ENCODE measurements around the gene RHOBTB1.
A peak's percentile ranks its signal among the peaks of the same experiment; 100 is the strongest.

RHOBTB1 gene

DNA sequence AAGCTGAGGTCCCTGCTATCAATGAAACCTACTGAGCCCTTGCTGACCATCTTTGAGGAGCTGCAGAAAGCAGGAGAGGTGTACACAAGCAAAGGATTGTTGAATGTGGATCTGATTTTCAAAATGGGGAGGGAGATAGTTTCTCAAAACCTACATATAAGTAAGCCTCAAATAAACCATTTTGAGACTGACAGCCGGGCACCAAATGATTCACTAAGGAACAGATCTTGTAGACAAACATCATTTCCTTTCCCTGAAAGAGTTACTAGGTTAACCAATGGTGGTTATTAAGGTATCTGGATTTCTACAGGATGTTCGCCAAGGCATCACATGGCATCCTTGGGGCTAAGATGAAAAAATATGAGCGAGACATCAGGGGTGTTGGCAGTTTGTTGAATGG lies 24.5 kb upstream of the RHOBTB1 start:
- TF ChIP-seq, protein P1, sequence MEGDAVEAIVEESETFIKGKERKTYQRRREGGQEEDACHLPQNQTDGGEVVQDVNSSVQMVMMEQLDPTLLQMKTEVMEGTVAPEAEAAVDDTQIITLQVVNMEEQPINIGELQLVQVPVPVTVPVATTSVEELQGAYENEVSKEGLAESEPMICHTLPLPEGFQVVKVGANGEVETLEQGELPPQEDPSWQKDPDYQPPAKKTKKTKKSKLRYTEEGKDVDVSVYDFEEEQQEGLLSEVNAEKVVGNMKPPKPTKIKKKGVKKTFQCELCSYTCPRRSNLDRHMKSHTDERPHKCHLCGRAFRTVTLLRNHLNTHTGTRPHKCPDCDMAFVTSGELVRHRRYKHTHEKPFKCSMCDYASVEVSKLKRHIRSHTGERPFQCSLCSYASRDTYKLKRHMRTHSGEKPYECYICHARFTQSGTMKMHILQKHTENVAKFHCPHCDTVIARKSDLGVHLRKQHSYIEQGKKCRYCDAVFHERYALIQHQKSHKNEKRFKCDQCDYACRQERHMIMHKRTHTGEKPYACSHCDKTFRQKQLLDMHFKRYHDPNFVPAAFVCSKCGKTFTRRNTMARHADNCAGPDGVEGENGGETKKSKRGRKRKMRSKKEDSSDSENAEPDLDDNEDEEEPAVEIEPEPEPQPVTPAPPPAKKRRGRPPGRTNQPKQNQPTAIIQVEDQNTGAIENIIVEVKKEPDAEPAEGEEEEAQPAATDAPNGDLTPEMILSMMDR (IDR thresholded peaks at IDR 0.05; ENCODE audit: low read depth, low read length), result no peak
- no peak overlapping the region for H3K27ac ChIP-seq
- no peaks in the 10 kb centered on the region for H3K27me3 ChIP-seq (ENCODE audit: insufficient read depth, low read depth, severe bottlenecking)
- no peaks in the 10 kb centered on the region for H3K36me3 ChIP-seq
- no peak for DNase-seq
- H3K4me3 ChIP-seq (ENCODE audit: low read depth, low read length), result no peak overlapping the region
- no peaks in the 10 kb centered on the region for H3K9me3 ChIP-seq (ENCODE audit: severe bottlenecking)

GRCh38 chr10:60967854-60968484 lies 24.0 kb upstream of the RHOBTB1 start:
- Histone ChIP-seq H3K36me3 (no peaks in the 10 kb centered on the region), H3K4me3 (ENCODE audit: low read depth, low read length) (no peak overlapping the region), H3K27me3 (ENCODE audit: insufficient read depth, low read depth, severe bottlenecking) (no peaks in the 10 kb centered on the region), H3K27ac (no peak overlapping the region), H3K9me3 (ENCODE audit: severe bottlenecking) (no peaks in the 10 kb centered on the region)
- DNase-seq, result no peak
- TF ChIP-seq, protein P1 (IDR thresholded peaks at IDR 0.05; ENCODE audit: low read depth, low read length), result no peak

- no peak for DNase-seq
- TF ChIP-seq, protein P1 (IDR thresholded peaks at IDR 0.05; ENCODE audit: low read depth, low read length), result no peak
- H3K27me3 ChIP-seq (ENCODE audit: insufficient read depth, low read depth, severe bottlenecking), result no peaks in the 10 kb centered on the region
Observed at GRCh38 chr10:60967260-60967659, 23.3 kb upstream of the RHOBTB1 start.

GRCh38 chr10:60965696-60966095 lies 21.7 kb upstream of the RHOBTB1 start:
- Histone ChIP-seq H3K27ac (no peak overlapping the region), H3K4me3 (ENCODE audit: low read depth, low read length) (no peak overlapping the region), H3K9me3 (ENCODE audit: severe bottlenecking) (no peaks in the 10 kb centered on the region), H3K27me3 (ENCODE audit: insufficient read depth, low read depth, severe bottlenecking) (no peaks in the 10 kb centered on the region), H3K36me3 (no peaks in the 10 kb centered on the region)
- TF ChIP-seq, protein P1 (IDR thresholded peaks at IDR 0.05; ENCODE audit: low read depth, low read length), result no peak
- DNase-seq, result no peak

More at GRCh38 chr10:60967260-60967659, 23.3 kb upstream of the RHOBTB1 start:
- no peaks in the 10 kb centered on the region for H3K9me3 ChIP-seq (ENCODE audit: severe bottlenecking)
- no peak overlapping the region for H3K27ac ChIP-seq
- no peak overlapping the region for H3K4me3 ChIP-seq (ENCODE audit: low read depth, low read length)
- H3K36me3 ChIP-seq, result no peaks in the 10 kb centered on the region

- Histone ChIP-seq H3K27ac (no peak overlapping the region), H3K4me3 (ENCODE audit: low read depth, low read length) (no peak overlapping the region), H3K9me3 (ENCODE audit: severe bottlenecking) (no peaks in the 10 kb centered on the region), H3K27me3 (ENCODE audit: insufficient read depth, low read depth, severe bottlenecking) (no peaks in the 10 kb centered on the region), H3K36me3 (no peaks in the 10 kb centered on the region)
- peak; percentile 74 for DNase-seq
- TF ChIP-seq, protein P1 (IDR thresholded peaks at IDR 0.05; ENCODE audit: low read depth, low read length), result peak; percentile 64
Observed at GRCh38 chr10:60964257-60965235, 20.6 kb upstream of the RHOBTB1 start.

Data from WERI-Rb-1 (cell line).